Gastrocnemius medialis (tissue), 4 donors: Measurements from ENCODE around the gene LATS1.

Source experiments
- POLR2A ChIP-seq, 2 donors: fragments of 450-650 bp; IDR thresholded peaks; one replicate each; pipeline ENCODE4 v1.6.1; 2017; ENCODE audit warnings: antibody characterized with exemption in 2 of 2, mild to moderate bottlenecking in 2 of 2, moderate library complexity in 2 of 2
- TF ChIP-seq, protein P1 (sequence below), 5 experiments: fragments of 450-650 bp in 3 of 5; fragments of 200-600 bp in 2 of 5; sonication (generic) in 2 of 5; IDR thresholded peaks in 4 of 5; conservative IDR thresholded peaks in 1 of 5; 1 replicate in 4 of 5; 2 replicates in 1 of 5; pipeline ENCODE4 v1.5.1; 2016 to 2019; ENCODE audit warnings: antibody characterized with exemption in 5 of 5, mild to moderate bottlenecking in 3 of 5, moderate library complexity in 3 of 5

DNA sequence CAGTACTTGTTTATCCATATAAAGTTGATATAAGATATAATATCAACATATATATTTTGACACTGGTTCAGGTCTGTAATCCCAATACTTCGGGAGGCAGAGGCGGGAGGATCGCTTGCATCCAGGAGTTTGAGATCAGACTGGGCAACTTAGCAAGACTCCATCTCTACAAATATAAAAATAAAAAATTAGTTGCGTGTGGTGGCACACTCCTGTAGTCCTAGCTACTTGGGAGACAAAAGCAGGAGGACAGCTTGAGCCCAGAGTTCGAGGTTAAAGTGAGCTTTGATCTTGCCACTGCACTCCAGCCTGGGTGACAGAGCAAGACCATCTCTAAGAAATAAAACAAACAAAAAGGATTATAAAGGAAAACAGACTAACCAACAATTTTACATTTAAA lies 60.5 kb downstream of the LATS1 start:
- TF ChIP-seq, protein P1, sequence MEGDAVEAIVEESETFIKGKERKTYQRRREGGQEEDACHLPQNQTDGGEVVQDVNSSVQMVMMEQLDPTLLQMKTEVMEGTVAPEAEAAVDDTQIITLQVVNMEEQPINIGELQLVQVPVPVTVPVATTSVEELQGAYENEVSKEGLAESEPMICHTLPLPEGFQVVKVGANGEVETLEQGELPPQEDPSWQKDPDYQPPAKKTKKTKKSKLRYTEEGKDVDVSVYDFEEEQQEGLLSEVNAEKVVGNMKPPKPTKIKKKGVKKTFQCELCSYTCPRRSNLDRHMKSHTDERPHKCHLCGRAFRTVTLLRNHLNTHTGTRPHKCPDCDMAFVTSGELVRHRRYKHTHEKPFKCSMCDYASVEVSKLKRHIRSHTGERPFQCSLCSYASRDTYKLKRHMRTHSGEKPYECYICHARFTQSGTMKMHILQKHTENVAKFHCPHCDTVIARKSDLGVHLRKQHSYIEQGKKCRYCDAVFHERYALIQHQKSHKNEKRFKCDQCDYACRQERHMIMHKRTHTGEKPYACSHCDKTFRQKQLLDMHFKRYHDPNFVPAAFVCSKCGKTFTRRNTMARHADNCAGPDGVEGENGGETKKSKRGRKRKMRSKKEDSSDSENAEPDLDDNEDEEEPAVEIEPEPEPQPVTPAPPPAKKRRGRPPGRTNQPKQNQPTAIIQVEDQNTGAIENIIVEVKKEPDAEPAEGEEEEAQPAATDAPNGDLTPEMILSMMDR (IDR thresholded peaks at IDR 0.05 in 4 of 5, conservative IDR thresholded peaks at IDR 0.05 in 1 of 5): no peak
- no peak for TF ChIP-seq POLR2A (IDR thresholded peaks at IDR 0.05)
